DOHH2 (cell line): ENCODE results near the gene UBA7.

Source experiments
- H3F3A ChIP-seq: fragments of 200-600 bp; sonication (generic), shearing (Covaris generic); 2 replicates; pipeline ENCODE4 v1.6.0; 2016; ENCODE audit warnings: antibody characterized with exemption, mild to moderate bottlenecking; ENCODE audit not compliant: control insufficient read depth, insufficient read depth
- H3K27ac ChIP-seq: fragments of 200-600 bp; sonication (generic); 2 replicates; pipeline ENCODE4 v1.5.1; 2014; ENCODE audit warnings: low read depth, mild to moderate bottlenecking, low read length, moderate library complexity
- H3K27me3 ChIP-seq: fragments of 200-600 bp; sonication (generic); 2 replicates; pipeline ENCODE4 v1.6.1; 2014; ENCODE audit warnings: mild to moderate bottlenecking, low read length, mixed read lengths; ENCODE audit not compliant: control insufficient read depth
- H3K36me3 ChIP-seq: fragments of 200-600 bp; sonication (generic); 2 replicates; pipeline ENCODE4 v1.6.1; 2014; ENCODE audit warnings: mild to moderate bottlenecking, low read length, moderate library complexity, mixed read lengths; ENCODE audit not compliant: control insufficient read depth
- H3K4me1 ChIP-seq: fragments of 200-600 bp; sonication (generic); 2 replicates; pipeline ENCODE4 v1.6.1; 2014; ENCODE audit warnings: mild to moderate bottlenecking, low read length, mixed read lengths; ENCODE audit not compliant: control insufficient read depth
- H3K4me2 ChIP-seq: fragments of 200-600 bp; sonication (generic); 2 replicates; pipeline ENCODE4 v1.6.0; 2014; ENCODE audit warnings: mild to moderate bottlenecking, low read length, moderate library complexity
- H3K4me3 ChIP-seq: fragments of 200-600 bp; sonication (generic); 2 replicates; pipeline ENCODE4 v1.5.1; 2014; ENCODE audit warnings: mild to moderate bottlenecking, low read length, mixed read lengths
- H3K79me2 ChIP-seq: fragments of 200-600 bp; sonication (generic); 2 replicates; pipeline ENCODE4 v1.6.1; 2014; ENCODE audit warnings: mild to moderate bottlenecking, low read length, mixed read lengths; ENCODE audit not compliant: control insufficient read depth
- H3K9me2 ChIP-seq: fragments of 200-600 bp; sonication (generic); replicated peaks from 2 replicates; pipeline ENCODE4 v1.6.1; 2014; ENCODE audit warnings: mild to moderate bottlenecking, low read length, mixed read lengths; ENCODE audit not compliant: control insufficient read depth
- H3K9me3 ChIP-seq: fragments of 200-600 bp; sonication (generic); 2 replicates; pipeline ENCODE4 v1.6.1; 2014; ENCODE audit warnings: antibody characterized with exemption, low read length, mixed read lengths; ENCODE audit not compliant: control insufficient read depth, insufficient read depth
- H4K20me1 ChIP-seq: fragments of 200-600 bp; sonication (generic); 2 replicates; pipeline ENCODE4 v1.6.0; 2014; ENCODE audit warnings: low read depth, mild to moderate bottlenecking, antibody characterized with exemption, low read length, moderate library complexity; ENCODE audit not compliant: control insufficient read depth, insufficient read depth
- EZH2phosphoT487 ChIP-seq: fragments of 200-600 bp; sonication (generic); IDR thresholded peaks from 2 replicates; pipeline ENCODE4 v1.6.1; 2017; ENCODE audit warnings: borderline replicate concordance, mild to moderate bottlenecking, antibody characterized with exemption, low read length, moderate library complexity, mixed read lengths
- TF ChIP-seq, protein P1 (sequence below): fragments of 200-600 bp; sonication (generic); IDR thresholded peaks from one replicate; pipeline ENCODE4 v1.5.1; 2014; ENCODE audit warnings: antibody characterized with exemption, mild to moderate bottlenecking, low read depth, low read length; ENCODE audit not compliant: poor library complexity, severe bottlenecking

The UBA7 gene

DNA sequence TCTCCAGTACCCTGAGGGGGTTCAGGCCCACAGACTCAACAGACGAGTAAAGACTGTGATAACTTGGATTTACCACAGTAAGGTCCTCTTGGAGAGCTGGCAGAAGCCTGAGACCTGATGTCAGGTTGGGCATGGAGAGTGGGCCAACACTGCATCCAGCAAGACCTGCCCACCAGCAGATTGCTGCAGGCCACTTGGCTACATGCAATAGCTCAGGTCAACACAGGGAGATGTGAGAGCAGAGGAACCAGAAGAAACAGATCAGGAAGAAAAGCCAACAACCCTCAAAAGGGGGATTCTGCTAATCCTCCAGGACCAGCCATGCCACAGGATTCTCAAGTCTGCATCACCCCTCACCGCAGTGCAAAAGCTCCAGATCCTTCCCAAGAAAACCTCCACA is 25.7 kb downstream of the UBA7 start:
- H3K36me3 ChIP-seq, result peaks cover 16% of the 10 kb centered on the region
- no peaks in the 10 kb centered on the region for H3K9me2 ChIP-seq
- peaks cover 37% of the 10 kb centered on the region for H3K4me1 ChIP-seq
- H3K4me3 ChIP-seq, result no peak overlapping the region
- H3K27ac ChIP-seq, result no peak overlapping the region
- H3K4me2 ChIP-seq, result no peak overlapping the region
- no peaks in the 10 kb centered on the region for H3K27me3 ChIP-seq
- no peaks in the 10 kb centered on the region for H4K20me1 ChIP-seq
- TF ChIP-seq, protein P1, sequence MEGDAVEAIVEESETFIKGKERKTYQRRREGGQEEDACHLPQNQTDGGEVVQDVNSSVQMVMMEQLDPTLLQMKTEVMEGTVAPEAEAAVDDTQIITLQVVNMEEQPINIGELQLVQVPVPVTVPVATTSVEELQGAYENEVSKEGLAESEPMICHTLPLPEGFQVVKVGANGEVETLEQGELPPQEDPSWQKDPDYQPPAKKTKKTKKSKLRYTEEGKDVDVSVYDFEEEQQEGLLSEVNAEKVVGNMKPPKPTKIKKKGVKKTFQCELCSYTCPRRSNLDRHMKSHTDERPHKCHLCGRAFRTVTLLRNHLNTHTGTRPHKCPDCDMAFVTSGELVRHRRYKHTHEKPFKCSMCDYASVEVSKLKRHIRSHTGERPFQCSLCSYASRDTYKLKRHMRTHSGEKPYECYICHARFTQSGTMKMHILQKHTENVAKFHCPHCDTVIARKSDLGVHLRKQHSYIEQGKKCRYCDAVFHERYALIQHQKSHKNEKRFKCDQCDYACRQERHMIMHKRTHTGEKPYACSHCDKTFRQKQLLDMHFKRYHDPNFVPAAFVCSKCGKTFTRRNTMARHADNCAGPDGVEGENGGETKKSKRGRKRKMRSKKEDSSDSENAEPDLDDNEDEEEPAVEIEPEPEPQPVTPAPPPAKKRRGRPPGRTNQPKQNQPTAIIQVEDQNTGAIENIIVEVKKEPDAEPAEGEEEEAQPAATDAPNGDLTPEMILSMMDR, result no peak
- no peak for TF ChIP-seq EZH2phosphoT487
- no peaks in the 10 kb centered on the region for H3K9me3 ChIP-seq
- H3K79me2 ChIP-seq, result peaks cover 34% of the 10 kb centered on the region
- H3F3A ChIP-seq, result peaks cover 5% of the 10 kb centered on the region

DNA sequence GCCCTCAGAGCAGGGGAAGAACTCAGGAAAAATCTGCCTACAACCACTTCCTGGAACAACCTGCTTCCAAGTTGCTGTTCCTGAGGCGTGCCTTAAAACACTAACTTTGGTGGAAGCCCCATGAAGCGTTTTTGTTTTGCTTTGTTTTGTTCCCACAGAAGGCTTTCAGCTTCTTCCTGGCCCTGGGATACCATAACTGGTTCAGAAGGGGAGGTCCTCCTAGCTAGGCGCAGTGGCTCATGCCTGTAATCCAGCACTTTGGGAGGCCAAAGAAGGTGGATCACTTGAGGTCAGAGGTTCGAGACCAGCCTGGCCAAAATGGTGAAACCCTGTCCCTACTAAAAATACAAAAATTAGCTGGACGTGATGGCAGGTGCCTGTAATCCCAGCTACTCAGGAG is 26.2 kb downstream of the UBA7 start:
- H3K36me3 ChIP-seq, result peaks cover 16% of the 10 kb centered on the region
- H3K9me2 ChIP-seq, result no peaks in the 10 kb centered on the region
- H3K9me3 ChIP-seq, result no peaks in the 10 kb centered on the region
- peaks cover 37% of the 10 kb centered on the region for H3K4me1 ChIP-seq
- H4K20me1 ChIP-seq, result no peaks in the 10 kb centered on the region
- H3K4me3 ChIP-seq, result peak overlapping the region; percentile 88; the same call in 1 of the 2 replicates
- H3K27ac ChIP-seq, result no peak overlapping the region
- H3K79me2 ChIP-seq, result peaks cover 38% of the 10 kb centered on the region
- H3K4me2 ChIP-seq, result peak overlapping the region; percentile 98
- no peaks in the 10 kb centered on the region for H3K27me3 ChIP-seq
- H3F3A ChIP-seq, result peaks cover 5% of the 10 kb centered on the region
- TF ChIP-seq, protein P1, result no peak
- TF ChIP-seq EZH2phosphoT487, result no peak

DNA sequence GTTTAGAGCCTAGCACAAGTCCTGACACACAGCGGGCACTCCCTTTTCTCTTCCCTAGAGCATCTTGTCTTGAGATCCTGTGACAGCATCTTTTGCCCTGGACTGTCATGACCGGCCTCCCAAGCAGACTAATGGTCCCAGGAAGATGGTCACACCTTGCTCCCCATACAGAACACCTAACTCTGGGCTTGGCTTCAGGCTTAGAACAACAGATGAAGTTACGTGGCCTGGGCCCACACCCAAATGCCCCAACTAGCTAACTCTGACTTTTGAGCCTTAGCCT is 26.6 kb downstream of the UBA7 start:
- Histone ChIP-seq H3K27me3 (no peaks in the 10 kb centered on the region), H3K27ac (0 out of 2 replicates have a peak overlapping the region, but pooled peaks have one; percentile 43), H3K9me2 (no peaks in the 10 kb centered on the region), H3K79me2 (peaks cover 43% of the 10 kb centered on the region), H3K4me1 (peaks cover 37% of the 10 kb centered on the region), H4K20me1 (no peaks in the 10 kb centered on the region), H3K4me2 (peak overlapping the region; percentile 98), H3K36me3 (peaks cover 19% of the 10 kb centered on the region), H3K9me3 (no peaks in the 10 kb centered on the region), H3F3A (peaks cover 5% of the 10 kb centered on the region), H3K4me3 (peak overlapping the region; percentile 88)
- TF ChIP-seq, protein P1, result no peak
- no peak for TF ChIP-seq EZH2phosphoT487
